HG02678 (cell line): Measurements from ENCODE around the gene SLC18A3.

ENCODE experiments used
- ATAC-seq: cut with Tn5 transposase; IDR thresholded peaks from one replicate; pipeline ENCODE4 v1.9.1; 2021; ENCODE audit warnings: mild to moderate bottlenecking, moderate library complexity; ENCODE audit not compliant: unreplicated experiment

Gene SLC18A3

DNA sequence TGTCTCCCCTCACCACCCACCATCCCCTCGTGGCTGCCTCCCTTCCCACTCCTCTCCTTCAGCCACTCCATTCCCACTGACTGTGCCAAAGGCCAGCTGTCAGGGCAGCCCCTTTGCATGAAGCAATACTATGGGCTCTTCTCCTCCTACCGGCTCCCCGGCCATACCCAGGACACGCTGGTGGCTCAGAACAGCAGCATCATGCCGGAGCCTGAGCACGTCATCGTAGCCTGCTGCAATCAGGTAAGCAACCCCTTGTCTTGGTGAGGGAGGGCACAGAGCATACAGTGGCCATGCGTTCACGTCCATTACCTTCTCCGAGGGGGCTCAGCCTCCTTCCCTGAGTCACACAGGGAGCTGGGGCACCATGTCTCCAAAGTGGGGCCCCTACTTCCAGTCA is 15.3 kb downstream of the SLC18A3 start:
- no peak for ATAC-seq

DNA sequence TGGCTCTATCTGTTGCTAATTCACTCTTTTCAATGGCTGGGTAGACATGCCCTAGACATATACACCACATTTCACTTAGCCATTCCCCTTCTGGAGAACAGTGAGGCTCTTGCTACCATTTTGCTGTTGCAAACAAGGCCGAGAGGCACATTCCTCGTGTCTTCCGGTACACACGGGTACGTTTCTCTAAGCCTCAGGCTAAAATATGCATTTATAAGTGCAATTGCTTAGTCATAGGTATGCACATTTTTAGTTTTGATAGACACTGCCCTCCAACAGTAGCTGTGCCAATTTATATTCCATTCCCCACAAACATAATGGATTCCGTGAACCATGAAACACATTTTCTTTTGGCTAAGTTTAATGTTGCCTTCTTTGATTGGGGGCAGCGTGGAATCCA is 16.9 kb downstream of the SLC18A3 start:
- no peak for ATAC-seq

DNA sequence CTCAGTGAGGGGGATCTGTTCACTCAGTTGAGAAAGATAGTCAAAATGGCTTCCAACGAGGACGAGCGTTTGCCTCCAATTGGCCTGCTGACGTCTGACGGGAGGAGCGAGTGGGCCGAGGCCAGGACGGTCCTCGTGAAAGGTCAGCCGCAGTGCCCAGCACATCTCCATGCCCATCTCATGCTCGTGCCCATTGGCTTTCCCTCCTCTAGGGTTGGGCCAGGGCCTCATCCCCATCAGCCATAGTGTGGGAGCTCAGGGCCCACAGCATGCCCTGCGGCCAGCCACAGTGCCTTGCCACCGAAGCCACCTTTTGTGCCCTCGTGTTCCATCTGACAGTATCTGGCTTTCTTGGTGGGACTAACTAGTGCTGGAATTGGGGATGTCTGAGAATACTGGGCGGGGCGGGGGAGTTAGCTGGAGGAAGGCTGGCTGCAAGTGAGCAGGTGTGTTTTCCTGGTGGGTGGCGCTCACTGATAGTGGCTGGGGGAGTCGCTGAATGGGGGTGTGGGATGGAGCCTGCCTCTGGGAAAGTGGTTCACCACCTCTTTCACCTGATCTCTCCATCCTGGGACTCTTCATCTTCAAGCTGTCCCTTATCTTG is 17.6 kb downstream of the SLC18A3 start:
- ATAC-seq: no peak

DNA sequence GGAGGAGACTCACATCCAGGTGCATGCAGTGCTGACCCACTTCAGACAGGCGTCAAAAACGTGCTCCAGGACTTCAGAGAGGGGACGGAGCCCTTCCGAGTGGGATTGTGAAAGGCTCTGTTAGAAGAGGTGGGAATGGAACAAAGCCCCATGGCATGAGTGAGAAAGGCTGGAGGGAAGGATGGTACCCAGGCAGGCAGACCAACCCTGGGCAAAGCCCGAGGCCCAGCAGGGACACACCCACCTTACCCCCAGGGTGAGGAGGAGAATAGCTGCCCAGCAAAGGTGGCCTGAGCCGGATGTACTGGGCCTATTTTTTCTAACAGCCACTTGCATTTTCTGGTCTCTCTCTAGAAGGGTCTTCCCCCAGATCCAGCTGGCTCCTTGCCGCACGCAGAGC is 18.5 kb downstream of the SLC18A3 start:
- no peak for ATAC-seq

DNA sequence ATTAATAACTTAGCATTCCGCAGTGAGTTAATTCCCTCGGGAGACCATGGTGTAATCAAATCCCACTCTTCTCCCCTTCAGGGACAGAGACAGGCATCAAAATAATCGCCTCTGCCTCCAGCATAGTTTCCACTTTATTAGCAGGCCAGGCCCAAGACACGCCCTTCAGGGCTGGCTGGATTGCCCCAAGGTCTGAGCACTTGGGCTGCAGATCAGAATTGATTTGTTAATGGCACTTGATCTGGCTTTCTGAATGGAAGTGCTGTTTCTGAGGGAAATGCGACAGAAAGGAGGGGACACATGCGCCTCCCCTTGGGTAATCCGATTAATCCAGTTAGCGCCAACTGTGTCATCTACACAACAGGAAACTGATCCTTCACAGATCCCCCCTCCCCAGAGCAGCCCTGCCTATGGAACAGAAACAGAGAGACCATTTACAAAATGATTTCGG is 19.3 kb downstream of the SLC18A3 start:
- no peak for ATAC-seq

DNA sequence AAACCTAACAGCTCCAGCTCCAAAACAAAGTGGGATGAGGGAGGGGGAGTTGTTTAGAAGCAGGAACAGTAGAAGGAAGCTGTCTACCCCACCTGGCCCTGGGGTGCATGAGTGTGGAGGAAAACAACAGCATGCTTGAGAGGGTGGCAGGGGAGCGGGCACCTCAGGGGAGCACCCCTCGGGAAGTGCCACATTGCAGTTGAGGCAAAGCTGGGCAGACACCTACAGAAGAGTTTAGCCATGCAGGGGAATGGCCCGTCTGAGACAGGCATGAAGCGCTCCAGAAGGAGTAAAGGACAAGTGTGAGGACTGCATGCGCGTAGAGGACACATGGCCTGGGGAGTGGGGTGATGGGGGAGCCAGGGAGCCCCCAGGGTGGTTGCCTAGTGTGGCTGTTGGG is 21.9 kb downstream of the SLC18A3 start:
- ATAC-seq: no peak

DNA sequence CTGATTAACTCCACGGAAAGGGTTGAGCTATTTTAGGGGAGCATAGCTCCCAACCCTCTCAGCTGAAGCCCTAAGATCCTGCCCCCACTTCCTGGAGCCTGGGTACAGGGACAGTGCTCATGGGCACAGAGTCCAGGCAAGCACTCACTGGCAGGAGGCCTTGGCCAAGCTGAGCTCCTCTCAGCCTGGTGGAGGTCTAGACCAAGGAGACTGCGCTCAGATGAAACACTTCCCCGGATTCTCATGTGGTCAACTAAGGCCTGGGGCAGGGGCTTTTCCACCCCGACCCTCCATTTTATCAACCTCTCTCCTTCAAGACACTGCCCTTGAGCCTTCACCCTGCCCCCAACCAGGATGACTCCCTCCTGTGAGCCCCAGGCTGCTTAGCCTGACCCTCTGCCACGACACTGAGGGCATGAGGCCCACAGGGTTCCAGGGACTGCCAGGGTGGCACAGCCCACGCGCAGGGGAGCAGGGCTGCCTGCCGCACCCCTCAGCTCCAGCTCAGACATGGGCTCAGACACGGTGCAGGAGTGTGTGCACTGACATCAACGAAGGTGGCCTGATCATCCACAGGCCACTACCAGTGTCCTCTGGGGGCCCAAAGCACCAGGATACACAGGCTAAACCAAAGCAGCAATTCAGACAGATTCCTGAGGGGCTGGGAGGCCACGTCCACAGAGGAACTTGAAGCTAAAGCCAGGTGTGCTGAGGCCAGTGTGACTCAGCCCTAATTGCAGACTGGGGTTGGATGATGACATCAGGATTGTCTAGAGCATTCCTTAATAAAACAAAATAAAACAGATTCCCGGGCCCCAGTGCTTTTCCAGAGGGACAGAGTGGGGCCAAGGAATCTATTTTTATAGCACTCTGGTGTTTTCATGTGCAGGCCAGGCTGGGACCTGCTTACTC is 22.6 kb downstream of the SLC18A3 start:
- ATAC-seq: no peak

DNA sequence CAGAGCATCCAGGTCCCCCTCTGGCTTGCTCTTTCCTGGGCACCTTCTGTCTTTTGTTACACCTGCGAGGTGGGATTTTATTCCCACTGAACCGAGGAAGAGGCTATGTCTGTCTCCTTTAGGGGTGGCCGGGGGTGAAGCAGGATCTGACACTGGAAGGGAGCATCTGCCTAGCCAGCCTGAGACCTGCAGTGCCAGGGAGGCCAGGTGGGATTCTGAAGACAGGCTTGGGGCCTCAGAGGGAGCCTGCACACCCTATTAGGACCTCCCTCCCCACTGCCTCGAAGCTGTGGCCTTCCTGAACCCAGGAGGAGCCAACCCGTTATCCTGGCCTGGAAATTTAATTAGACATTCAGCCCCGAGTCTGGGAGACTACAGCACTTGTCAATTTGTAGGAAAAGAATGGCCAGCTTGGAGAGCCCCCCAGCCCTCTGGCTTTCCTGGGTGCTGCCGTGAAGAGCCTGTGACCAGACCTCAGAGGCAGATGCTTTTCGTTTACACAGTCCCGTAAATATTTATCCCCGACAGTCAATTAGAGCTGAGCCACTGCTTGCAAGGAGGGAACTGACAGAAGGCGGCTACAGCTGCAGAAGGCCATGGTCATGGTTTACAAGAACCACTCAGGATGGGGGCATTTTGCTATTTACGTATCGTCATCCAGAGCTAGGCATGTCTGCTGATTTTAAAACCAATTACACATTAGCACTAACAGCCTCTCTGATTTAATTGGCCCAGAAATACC is 23.4 kb downstream of the SLC18A3 start:
- ATAC-seq: no peak

DNA sequence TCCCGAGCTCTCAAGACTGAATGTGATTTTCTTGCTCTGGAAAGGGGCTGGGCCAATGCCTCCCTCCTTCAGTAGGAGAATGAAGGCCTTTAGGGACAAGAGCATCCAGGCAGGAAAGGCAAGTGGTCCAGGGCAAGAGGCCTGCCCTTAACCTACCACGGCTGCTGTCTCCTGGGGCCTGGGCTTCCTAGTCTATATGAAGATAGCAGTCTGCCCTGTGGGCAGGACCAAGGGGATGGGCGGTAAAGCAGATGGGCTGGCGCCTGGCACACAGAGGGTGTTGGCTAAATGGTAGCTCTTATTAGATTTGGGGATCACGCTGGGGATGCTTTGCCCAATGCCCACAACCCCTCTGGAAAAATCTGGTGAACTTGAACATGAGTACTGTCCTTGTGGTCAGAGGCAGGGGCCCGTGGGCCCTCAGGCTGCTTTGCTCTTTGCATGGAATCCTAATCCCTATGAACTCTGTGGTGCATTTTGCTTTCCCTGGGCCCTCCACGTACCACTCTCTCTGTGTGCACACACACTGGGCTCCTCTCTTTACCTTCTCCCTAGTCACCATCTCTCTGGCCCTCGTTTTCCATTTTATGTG is 24.1 kb downstream of the SLC18A3 start:
- ATAC-seq: no peak

DNA sequence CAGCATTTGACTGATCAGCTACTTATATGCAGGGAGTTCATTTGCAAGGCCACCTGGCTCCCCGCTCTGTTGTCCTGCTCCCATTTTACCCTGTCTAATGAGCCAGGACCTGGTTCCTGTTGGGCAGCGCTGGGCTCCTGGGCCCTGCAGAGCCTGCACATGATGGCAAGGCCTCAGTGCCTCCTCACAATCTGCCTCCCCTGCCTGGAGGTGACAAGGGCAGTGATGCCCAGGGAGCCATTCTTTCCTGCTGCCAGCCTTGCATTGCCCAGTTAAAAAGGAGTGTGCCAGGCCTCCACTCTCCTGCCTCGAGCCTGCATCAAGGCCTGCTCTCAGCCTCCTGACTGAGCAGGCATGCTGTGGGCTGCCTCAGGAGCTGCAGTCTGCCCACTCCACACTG is 32.2 kb downstream of the SLC18A3 start:
- ATAC-seq: no peak

DNA sequence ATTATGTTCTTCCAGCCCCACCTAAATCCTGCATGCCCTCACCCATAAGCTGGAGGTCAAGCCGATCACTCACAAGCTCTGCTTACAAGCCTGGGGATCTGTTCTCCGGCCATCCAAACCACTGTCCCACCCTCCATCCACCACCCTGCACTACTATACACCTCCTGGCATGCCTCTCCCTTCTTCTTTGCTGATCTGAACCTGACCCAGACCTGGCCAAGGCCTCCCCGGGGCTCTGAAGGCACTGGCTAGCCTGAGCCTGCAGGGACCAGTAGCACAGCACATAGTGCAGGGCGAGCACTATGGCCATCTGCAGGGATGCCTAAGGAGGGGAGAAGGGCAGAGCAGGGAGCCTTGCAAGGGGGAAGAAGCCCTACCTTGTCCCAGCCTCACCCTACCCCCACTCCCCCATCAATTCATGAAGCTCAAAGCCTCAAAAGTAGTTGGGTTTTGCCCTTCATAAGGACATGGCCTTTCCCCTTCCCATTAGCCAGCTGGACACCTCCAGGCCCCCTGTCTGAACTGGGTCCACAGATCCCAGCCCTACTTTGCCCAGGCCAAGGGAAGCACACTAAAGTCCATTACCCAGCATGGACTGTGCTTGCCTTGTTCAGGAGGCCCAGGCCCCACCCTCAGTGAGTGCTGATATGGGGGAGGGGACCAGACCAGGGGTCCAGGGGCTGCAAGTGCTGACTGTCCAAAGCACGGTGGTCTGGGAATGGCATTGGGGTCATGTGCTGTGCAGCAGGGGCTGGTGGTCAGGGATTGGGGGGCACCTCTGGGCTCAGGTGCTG is 33.3 kb downstream of the SLC18A3 start:
- no peak for ATAC-seq

DNA sequence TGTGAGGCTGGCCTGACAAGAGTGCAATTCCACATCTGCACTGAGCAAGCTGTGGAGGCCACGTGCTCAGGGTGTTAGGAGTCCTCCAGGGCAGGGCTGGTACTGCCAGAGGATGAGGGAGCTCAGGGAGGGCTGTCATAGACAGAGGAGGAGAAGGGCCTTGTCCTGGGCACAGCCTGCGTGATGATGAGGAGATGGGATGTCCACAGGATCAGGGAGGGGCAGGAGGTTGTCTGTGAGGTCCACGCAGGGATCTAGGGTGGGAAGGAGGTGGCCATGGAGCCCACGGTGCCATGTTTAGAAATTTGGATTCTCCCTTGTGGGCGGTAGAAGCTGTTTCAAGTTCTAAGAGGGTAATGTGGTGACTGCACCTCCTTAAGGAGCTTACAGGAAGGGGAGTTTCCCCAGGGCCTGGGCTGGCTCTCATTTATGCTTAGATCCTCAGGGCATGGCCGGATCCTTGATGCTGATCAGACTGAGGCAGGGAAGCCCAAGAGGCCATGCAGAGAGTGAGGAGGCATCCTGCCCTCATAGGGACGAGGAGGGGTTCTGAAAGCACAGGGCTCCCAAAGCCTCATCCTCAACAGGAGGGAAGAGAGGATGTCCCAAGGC is 34.0 kb downstream of the SLC18A3 start:
- ATAC-seq: no peak

DNA sequence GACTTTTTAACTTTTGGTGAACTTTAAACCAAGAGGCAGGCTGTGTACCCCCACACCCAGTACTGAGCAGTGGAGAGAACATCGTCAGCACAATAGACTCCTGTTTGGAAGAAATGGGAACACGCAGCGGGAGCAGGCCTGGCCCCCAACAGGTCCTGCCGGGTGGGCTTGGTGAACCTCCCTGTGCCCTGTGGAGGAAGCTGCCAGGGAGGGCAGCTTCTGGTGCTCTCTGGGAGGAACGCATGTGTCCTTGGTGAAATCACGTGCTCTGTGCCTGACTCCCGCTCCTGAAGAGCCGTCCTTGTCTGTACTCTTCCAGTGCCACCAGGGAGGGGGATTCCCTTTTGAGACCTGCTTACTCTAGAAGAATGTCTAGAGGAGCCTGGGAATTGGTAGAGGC is 35.3 kb downstream of the SLC18A3 start:
- ATAC-seq: no peak

DNA sequence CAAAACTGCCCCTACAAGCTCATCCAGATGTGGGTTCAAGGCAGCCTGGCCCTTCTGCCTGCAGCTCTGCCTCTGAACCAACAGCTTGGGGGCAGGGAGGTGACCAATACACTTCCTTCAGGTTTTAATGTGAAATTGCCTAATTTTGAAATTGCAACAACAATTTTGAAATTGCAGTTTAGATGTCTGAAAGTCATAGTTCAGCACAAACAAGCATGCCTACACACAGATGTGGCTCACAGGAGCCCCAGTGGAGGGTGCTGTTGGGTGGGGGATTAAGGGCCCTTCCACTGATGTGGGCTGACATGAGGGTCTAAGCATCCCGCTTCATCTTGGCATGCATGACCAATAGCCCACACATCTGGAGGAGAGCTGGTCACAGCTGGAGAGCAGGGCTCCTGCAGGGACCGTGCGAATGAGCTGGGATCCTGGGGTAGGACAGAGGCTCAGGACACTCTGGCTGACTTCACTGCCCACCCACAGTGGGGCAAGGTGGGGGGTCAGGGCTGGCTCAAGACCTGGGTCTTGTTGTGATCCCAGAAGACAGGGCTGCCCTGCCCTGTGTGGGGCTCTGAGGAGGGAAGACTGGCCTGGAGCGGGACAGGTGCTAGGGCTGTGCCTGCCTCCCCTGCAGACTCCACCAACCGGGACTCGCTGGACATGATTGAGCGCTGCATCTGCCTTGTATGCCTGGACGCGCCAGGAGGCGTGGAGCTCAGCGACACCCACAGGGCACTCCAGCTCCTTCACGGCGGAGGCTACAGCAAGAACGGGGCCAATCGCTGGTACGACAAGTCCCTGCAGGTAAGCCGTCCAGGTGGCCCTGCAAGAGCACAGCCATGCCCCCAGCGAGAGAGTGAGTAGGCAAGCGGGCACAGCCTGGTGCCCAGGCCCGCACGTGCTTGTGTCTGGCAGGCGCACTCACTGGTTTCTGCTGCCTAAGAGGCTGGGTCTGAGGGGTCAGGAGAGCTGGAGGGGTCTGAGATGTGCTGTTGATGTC is 36.1 kb downstream of the SLC18A3 start:
- ATAC-seq: no peak

DNA sequence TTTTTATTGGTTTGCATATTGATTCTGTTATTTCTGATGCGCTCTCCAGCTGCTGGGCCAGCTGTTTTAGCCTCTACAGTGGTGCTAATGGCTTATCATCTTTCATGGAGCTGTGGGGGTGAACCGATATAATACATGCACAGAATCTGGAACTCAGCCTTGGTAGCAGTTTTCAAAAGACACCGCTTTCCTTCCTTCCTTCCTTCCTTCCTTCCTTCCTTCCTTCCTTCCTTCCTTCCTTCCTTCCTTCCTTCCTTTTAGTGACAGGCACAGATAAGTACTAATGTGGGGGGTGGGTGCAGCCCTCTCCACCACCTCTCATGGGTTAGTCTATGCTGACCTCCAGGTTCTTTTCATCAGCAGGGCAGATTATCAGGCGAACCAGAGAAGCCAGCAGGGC is 37.4 kb downstream of the SLC18A3 start:
- ATAC-seq: no peak

DNA sequence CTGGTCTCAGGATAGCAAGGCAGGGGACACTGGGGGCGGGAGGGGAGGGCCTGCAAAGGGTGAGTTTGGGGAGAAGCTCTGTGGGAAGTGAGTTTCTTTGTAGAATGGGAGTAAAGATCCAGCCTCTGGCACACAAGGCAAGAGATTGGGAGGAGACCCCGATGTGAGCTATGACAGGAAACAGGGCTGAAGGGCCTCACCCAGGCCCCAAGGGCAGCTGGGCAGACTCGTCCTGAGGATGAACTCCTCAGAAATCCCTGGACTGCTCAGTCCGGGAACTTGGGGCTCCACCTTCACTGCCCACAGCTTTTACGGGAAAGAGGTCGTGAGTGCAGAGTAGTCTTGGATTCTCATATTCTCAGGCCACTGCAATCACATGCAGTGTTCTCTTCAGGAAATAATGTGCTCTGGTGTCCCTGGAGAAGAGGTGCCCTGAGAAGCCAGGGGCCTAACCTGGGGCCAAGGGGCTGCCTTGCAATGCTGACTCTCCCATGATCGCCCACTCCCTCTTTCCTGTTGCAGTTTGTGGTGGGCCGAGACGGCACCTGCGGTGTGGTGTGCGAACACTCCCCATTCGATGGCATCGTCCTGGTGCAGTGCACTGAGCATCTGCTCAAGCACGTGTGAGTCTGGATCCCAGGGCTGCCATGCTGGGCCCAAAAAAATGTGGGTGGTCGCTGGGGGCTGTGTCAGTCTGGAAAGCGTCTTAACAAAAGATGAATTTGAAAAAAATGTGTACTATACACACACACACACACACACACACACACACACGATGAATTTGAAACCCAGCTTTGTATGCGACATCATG is 38.1 kb downstream of the SLC18A3 start:
- ATAC-seq: no peak

DNA sequence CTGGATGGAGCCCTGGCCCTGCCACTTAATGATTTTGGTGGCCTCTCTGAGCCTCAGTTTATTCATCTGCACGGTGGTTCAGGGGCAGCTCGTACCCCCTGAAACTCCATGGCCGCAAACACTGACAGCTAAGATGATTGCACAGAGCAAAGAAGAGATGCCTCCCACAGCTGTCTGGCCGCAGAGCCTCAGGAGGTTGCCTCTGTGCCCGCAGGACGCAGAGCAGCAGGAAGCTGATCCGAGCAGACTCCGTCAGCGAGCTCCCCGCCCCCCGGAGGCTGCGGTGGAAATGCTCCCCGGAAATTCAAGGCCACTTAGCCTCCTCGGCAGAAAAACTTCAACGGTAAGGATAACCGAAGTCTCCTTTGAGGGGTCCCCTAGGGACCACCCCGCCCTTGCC is 39.2 kb downstream of the SLC18A3 start:
- ATAC-seq: no peak
